A673 (cell line): ENCODE data around the gene CFAP46.

Experiments used
- EZH2 ChIP-seq: fragments of 200-600 bp; sonication (generic); IDR thresholded peaks from 2 replicates; pipeline ENCODE4 v1.6.1; 2017; ENCODE audit warnings: borderline replicate concordance, low read depth, mild to moderate bottlenecking, mixed read lengths, antibody characterized with exemption, low read length; ENCODE audit not compliant: poor library complexity, severe bottlenecking
- TF ChIP-seq, protein P1 (sequence below): fragments of 300-800, 200-600 bp; sonication (generic); conservative IDR thresholded peaks from 2 replicates; pipeline ENCODE4 v1.5.1; 2017; ENCODE audit warnings: low read depth, mild to moderate bottlenecking, antibody characterized with exemption, low read length, moderate library complexity, mixed read lengths

DNA sequence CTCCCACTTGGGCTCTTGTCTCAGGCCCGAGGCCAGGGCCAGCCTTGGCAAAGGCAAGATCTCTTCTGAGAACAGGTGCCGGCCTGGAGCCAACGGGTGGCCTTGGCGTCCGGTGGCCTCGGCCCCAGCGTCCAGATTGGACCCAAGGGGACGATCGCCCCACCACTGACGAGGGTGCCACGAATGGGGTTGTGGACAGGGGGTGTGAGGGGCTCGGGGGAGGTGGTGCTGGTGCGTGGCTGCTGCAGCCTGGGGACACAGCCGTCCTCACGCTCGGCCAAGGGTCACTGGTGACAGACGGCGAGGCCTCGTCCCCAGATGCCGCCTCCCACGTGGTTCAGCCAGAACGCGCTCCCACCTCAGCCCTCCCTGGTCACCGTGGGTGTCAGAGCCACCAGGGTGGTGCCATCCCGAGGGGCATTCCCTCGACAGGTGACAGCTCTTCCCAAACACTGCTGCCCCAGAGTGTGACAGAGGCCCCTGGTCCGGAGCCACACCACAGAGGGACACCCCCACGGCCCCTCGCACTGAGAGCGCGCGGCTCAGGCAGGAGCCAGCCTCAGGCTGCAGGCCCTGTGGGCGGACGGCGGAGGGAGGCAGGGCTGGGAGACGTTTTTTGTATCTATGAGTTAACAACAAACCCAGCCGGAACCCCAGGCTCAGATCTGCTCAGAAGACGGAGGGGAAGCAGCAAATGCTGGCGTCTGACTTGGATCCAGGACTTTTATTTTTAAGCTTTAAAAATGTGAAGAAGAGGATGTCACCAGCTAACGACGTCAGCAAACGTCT lies 18.5 kb upstream of the CFAP46 start:
- TF ChIP-seq, protein P1, sequence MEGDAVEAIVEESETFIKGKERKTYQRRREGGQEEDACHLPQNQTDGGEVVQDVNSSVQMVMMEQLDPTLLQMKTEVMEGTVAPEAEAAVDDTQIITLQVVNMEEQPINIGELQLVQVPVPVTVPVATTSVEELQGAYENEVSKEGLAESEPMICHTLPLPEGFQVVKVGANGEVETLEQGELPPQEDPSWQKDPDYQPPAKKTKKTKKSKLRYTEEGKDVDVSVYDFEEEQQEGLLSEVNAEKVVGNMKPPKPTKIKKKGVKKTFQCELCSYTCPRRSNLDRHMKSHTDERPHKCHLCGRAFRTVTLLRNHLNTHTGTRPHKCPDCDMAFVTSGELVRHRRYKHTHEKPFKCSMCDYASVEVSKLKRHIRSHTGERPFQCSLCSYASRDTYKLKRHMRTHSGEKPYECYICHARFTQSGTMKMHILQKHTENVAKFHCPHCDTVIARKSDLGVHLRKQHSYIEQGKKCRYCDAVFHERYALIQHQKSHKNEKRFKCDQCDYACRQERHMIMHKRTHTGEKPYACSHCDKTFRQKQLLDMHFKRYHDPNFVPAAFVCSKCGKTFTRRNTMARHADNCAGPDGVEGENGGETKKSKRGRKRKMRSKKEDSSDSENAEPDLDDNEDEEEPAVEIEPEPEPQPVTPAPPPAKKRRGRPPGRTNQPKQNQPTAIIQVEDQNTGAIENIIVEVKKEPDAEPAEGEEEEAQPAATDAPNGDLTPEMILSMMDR, result no peak
- TF ChIP-seq EZH2, result no peak
